Caco-2 (cell line): ENCODE results near the gene ZG16. TPM values are rescaled to one million over a fixed set of nuclear protein-coding genes. Genes with fewer than 3 reads are reported as not detected.

ENCODE experiments used
- BruUV-seq: library from RNA; stranded (reverse); fragments of 400-500 nt; replicated peaks from 2 replicates; lab custom pipeline; 2021; lab: Mats Ljungman, UMichigan
- CTCF ChIA-PET: fragments of 300-600 bp; sonication (Branson Sonifier 250); formaldehyde crosslinking; loops from one replicate; lab custom pipeline; 2022; ENCODE audit warnings: antibody characterized with exemption; lab: Charles Lee
- POLR2A ChIA-PET: fragments of 300-600 bp; sonication (Branson Sonifier 250); formaldehyde crosslinking; loops from one replicate; lab custom pipeline; 2022; ENCODE audit warnings: antibody characterized with exemption; lab: Charles Lee
- DNase-seq, 2 experiments: peaks; one replicate each; pipeline versions ENCODE4 v3.0.0 to v3.0.0-alpha.2; 2020 to 2022
- H3K27me3 ChIP-seq: replicated peaks from 2 replicates; pipeline ENCODE4 v1.6.0; 2011; ENCODE audit warnings: low read length; ENCODE audit not compliant: control insufficient read depth, insufficient read depth
- H3K36me3 ChIP-seq: 2 replicates; pipeline ENCODE4 v1.5.1; 2011; ENCODE audit warnings: low read length; ENCODE audit not compliant: control insufficient read depth, insufficient read depth
- H3K4me1 ChIP-seq: fragments of 250-450 bp; sonication (Bioruptor Pico); 2 replicates; pipeline ENCODE4 v1.5.1; 2020; ENCODE audit warnings: mild to moderate bottlenecking
- H3K4me3 ChIP-seq: 2 replicates; pipeline ENCODE4 v1.5.1; 2011; ENCODE audit warnings: low read depth, mild to moderate bottlenecking, control low read depth, low read length
- H3K9me3 ChIP-seq: fragments of 250-450 bp; sonication (Bioruptor Pico); 2 replicates; pipeline ENCODE4 v1.5.1; 2020; ENCODE audit warnings: mild to moderate bottlenecking, moderate library complexity
- H3K27ac Mint-ChIP-seq: one replicate; pipeline ENCODE4 v1.8.0; 2022; ENCODE audit warnings: mixed read lengths; ENCODE audit not compliant: unreplicated experiment
- H3K27me3 Mint-ChIP-seq: one replicate; pipeline ENCODE4 v1.8.0; 2022; ENCODE audit warnings: mixed read lengths; ENCODE audit not compliant: insufficient read depth, unreplicated experiment
- H3K36me3 Mint-ChIP-seq: one replicate; pipeline ENCODE4 v1.8.0; 2022; ENCODE audit warnings: mild to moderate bottlenecking, mixed read lengths; ENCODE audit not compliant: insufficient read depth, unreplicated experiment
- H3K4me1 Mint-ChIP-seq: one replicate; pipeline ENCODE4 v1.8.0; 2022; ENCODE audit warnings: low read depth, mixed read lengths; ENCODE audit not compliant: unreplicated experiment
- H3K4me3 Mint-ChIP-seq: one replicate; pipeline ENCODE4 v1.8.0; 2022; ENCODE audit warnings: mild to moderate bottlenecking, moderate library complexity, mixed read lengths; ENCODE audit not compliant: unreplicated experiment
- H3K9me3 Mint-ChIP-seq: one replicate; pipeline ENCODE4 v1.8.0; 2022; ENCODE audit warnings: mixed read lengths; ENCODE audit not compliant: unreplicated experiment
- CTCF ChIP-seq, 2 experiments: fragments of 200-600 bp in 1 of 2; IDR thresholded peaks; 1 replicate in 1 of 2; 2 replicates in 1 of 2; pipeline versions ENCODE4 v1.5.1 to v1.8.0; 2011 to 2022; ENCODE audit warnings: antibody characterized with exemption in 1 of 2, control low read depth in 1 of 2, inconsistent platforms in 1 of 2, low read depth in 1 of 2, low read length in 1 of 2, mild to moderate bottlenecking in 1 of 2, moderate library complexity in 1 of 2; ENCODE audit not compliant: insufficient read depth in 1 of 2, severe bottlenecking in 1 of 2, unreplicated experiment in 1 of 2
- intact Hi-C: fragments of 100-400 bp; cut with micrococcal nuclease; formaldehyde crosslinking; loops from one replicate; pipeline ENCODE4 v1.10.0; 2022; ENCODE audit not compliant: unreplicated experiment
- total RNA-seq: library from RNA; stranded (reverse); gene quantifications from 2 replicates; pipeline ENCODE4 v1.2.3, GENCODE V29; 2022

The ZG16 gene
- total RNA-seq, 1 experiment from 2014 or later: 1.9 TPM

- peaks cover 27% of the 10 kb centered on the region for H3K4me1 Mint-ChIP-seq
- Histone ChIP-seq H3K4me3 (no peak overlapping the region), H3K9me3 (no peaks in the 10 kb centered on the region), H3K4me1 (peaks cover 7% of the 10 kb centered on the region), H3K27me3 (no peaks in the 10 kb centered on the region), H3K36me3 (no peaks in the 10 kb centered on the region; the same call in 1 of the 2 replicates)
- no peak for DNase-seq
- ChIA-PET CTCF (interaction anchor here (2.4 to 2.8 kb wide), 3 partner anchors 11 to 30 kb away, joined by 9 to 22 read pairs (median 16); partner anchors contain the start of gene MAZ), POLR2A (interaction anchor here (0.8 kb wide), 1 partner anchor 108 kb away, joined by 3 read pairs; the partner anchor contains the start of gene KCTD13)
- no peaks in the 10 kb centered on the region for H3K9me3 Mint-ChIP-seq
- no peak for TF ChIP-seq CTCF (IDR thresholded peaks at IDR 0.05; ENCODE audit: insufficient read depth in 1 of 2, low read depth in 1 of 2, low read length in 1 of 2, severe bottlenecking in 1 of 2, unreplicated experiment in 1 of 2)
- peak overlapping the region; percentile 73 for H3K27ac Mint-ChIP-seq
- intact Hi-C loops: loop anchor here (5.0 to 10.0 kb wide), 2 partner anchors 84 to 177 kb away; partner anchors contain the start of genes ASPHD1, HIRIP3 and INO80E
- H3K27me3 Mint-ChIP-seq: no peaks in the 10 kb centered on the region
- peaks cover 44% of the 10 kb centered on the region for H3K36me3 Mint-ChIP-seq
- H3K4me3 Mint-ChIP-seq: peak overlapping the region; percentile 73
- BruUV-seq: no TSS peak
Measured at GRCh38 chr16:29818082-29818481, 40.0 kb downstream of the ZG16 start.

DNA sequence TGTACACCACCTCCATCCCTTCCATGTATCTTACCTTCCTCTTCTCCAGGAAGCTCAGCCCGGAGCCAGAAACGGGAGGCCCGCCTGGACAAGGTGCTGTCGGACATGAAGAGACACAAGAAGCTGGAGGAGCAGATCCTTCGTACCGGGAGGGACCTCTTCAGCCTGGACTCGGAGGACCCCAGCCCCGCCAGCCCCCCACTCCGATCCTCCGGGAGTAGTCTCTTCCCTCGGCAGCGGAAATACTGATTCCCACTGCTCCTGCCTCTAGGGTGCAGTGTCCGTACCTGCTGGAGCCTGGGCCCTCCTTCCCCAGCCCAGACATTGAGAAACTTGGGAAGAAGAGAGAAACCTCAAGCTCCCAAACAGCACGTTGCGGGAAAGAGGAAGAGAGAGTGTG lies 41.5 kb downstream of the ZG16 start:
- H3K4me1 ChIP-seq: peaks cover 11% of the 10 kb centered on the region
- Mint-ChIP-seq H3K36me3 (peaks cover 44% of the 10 kb centered on the region), H3K4me3 (peak overlapping the region; percentile 29), H3K9me3 (no peaks in the 10 kb centered on the region), H3K4me1 (peaks cover 26% of the 10 kb centered on the region), H3K27me3 (no peaks in the 10 kb centered on the region), H3K27ac (no peak overlapping the region)
- no peak for DNase-seq
- no peaks in the 10 kb centered on the region for H3K27me3 ChIP-seq
- H3K36me3 ChIP-seq: no peaks in the 10 kb centered on the region; the same call in 1 of the 2 replicates
- BruUV-seq: no TSS peak
- ChIA-PET CTCF (interaction anchor here (2.4 kb wide), 1 partner anchor 29 kb away, joined by 9 read pairs; no protein-coding TSS in a partner anchor), POLR2A (no interaction called here)
- H3K9me3 ChIP-seq: no peaks in the 10 kb centered on the region
- peak in 1 of 2 experiments; percentile 16 for TF ChIP-seq CTCF (IDR thresholded peaks at IDR 0.05; ENCODE audit: insufficient read depth in 1 of 2, low read depth in 1 of 2, low read length in 1 of 2, severe bottlenecking in 1 of 2, unreplicated experiment in 1 of 2)
- H3K4me3 ChIP-seq: no peak overlapping the region
- intact Hi-C loops: loop anchor here (5.0 to 10.0 kb wide), 2 partner anchors 83 to 175 kb away; partner anchors contain the start of genes ASPHD1, HIRIP3 and INO80E

DNA sequence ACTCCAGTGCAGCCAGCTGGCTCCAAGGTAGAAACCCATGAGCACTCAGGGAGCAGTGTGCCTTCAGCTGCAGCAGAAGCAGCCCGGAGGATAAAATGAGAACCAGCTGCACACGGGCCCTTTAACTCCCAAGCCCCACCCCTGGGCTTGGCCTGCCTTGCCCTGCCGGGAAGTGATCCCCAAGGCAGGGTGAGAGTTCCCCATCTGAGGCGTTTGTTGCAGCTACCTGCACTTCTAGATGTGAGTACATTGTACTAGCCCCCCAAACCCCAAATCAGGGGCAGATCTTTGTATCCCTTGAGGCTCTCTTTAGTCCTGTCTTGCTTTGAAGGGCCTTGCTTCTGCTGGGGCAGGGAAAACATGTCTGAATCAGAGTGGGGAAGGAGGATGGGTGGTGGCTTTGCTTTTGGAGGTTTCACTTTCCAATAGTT lies 42.2 kb downstream of the ZG16 start, which contains the start of gene MVP:
Gene MVP, plus strand, starts transcription at position 192 of the 431 bp plus-strand sequence. CDS start 10,088 bp downstream, outside the sequence.
- no peaks in the 10 kb centered on the region for H3K9me3 ChIP-seq
- H3K27me3 Mint-ChIP-seq: no peaks in the 10 kb centered on the region
- no peak within 1 kb of the TSS for H3K27ac Mint-ChIP-seq
- no peaks in the 10 kb centered on the region for H3K9me3 Mint-ChIP-seq
- BruUV-seq: no TSS peak
- intact Hi-C loops: no loop called here
- ChIA-PET CTCF (interaction anchor here (2.4 kb wide), 1 partner anchor 28 kb away, joined by 9 read pairs; no protein-coding TSS in a partner anchor), POLR2A (no interaction called here)
- peaks cover 47% of the 10 kb centered on the region for H3K36me3 Mint-ChIP-seq
- H3K36me3 ChIP-seq: no peaks in the 10 kb centered on the region; the same call in 1 of the 2 replicates
- peak within 1 kb of the TSS; percentile 29 for H3K4me3 Mint-ChIP-seq
- no peak for TF ChIP-seq CTCF (IDR thresholded peaks at IDR 0.05; ENCODE audit: insufficient read depth in 1 of 2, low read depth in 1 of 2, low read length in 1 of 2, severe bottlenecking in 1 of 2, unreplicated experiment in 1 of 2)
- H3K4me1 Mint-ChIP-seq: peaks cover 23% of the 10 kb centered on the region
- no peaks in the 10 kb centered on the region for H3K27me3 ChIP-seq
- H3K4me3 ChIP-seq: peak within 1 kb of the TSS; percentile 29
- peaks cover 16% of the 10 kb centered on the region for H3K4me1 ChIP-seq
- DNase-seq: no peak
